H1 (cell line): ENCODE data around the gene CDK5RAP3. TPM values are rescaled to one million over a fixed set of nuclear protein-coding genes. Genes with fewer than 3 reads are reported as not detected.

Source experiments
- GABPA ChIP-seq: IDR thresholded peaks from 2 replicates; pipeline ENCODE4 v1.6.1; 2011; ENCODE audit warnings: mild to moderate bottlenecking, low read length, moderate library complexity, borderline replicate concordance; ENCODE audit not compliant: insufficient read depth
- polyA plus RNA-seq, 7 experiments: library from polyadenylated mRNA; depleted of rRNA in 3 of 7; stranded (reverse) in 5 of 7; unstranded in 2 of 7; fragments of >200 nt in 5 of 7; fragments of 200-250 nt in 2 of 7; gene quantifications; 1 replicate in 5 of 7; 2 replicates in 1 of 7; 4 replicates in 1 of 7; pipeline versions ENCODE4 v1.2.1 to v1.2.3, GENCODE V29; 2011 to 2013; ENCODE audit warnings: missing spikeins in 2 of 7, mixed read lengths in 2 of 7
- total RNA-seq: library from RNA; stranded (reverse); fragmentation: NEBNext Ultra II Directional; extraction: Animal tissue kit (Norgen Biotek cat#: 25700); gene quantifications from 2 replicates; pipeline ENCODE4 v1.2.1, GENCODE V29; 2021
- TF ChIP-seq, protein P1 (sequence below), 3 experiments: IDR thresholded peaks; 1 replicate in 2 of 3; 2 replicates in 1 of 3; pipeline versions ENCODE4 v1.5.1 to v1.6.1; 2011; ENCODE audit warnings: low read length in 3 of 3, mild to moderate bottlenecking in 3 of 3, inconsistent platforms in 2 of 3, low read depth in 1 of 3, moderate library complexity in 1 of 3; ENCODE audit not compliant: insufficient read depth in 1 of 3; ENCODE audit errors: control extremely low read depth in 1 of 3

Gene CDK5RAP3
- total and polyA plus RNA-seq, 2 of the 8 experiments (the other 6 are each of a cell fraction or from before 2014, with no cell fraction given) = 88.2 to 93.2 TPM

GRCh38 chr17:47997586-47997985 is 26.7 kb downstream of the CDK5RAP3 start (continued):
- TF ChIP-seq, protein P1, sequence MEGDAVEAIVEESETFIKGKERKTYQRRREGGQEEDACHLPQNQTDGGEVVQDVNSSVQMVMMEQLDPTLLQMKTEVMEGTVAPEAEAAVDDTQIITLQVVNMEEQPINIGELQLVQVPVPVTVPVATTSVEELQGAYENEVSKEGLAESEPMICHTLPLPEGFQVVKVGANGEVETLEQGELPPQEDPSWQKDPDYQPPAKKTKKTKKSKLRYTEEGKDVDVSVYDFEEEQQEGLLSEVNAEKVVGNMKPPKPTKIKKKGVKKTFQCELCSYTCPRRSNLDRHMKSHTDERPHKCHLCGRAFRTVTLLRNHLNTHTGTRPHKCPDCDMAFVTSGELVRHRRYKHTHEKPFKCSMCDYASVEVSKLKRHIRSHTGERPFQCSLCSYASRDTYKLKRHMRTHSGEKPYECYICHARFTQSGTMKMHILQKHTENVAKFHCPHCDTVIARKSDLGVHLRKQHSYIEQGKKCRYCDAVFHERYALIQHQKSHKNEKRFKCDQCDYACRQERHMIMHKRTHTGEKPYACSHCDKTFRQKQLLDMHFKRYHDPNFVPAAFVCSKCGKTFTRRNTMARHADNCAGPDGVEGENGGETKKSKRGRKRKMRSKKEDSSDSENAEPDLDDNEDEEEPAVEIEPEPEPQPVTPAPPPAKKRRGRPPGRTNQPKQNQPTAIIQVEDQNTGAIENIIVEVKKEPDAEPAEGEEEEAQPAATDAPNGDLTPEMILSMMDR (IDR thresholded peaks at IDR 0.05; ENCODE audit: control extremely low read depth in 1 of 3, insufficient read depth in 1 of 3, low read depth in 1 of 3, low read length in 3 of 3) = no peak
- TF ChIP-seq GABPA = no peak
